ENCODE data around the gene MYDGF. TPM values are rescaled to one million over a fixed set of nuclear protein-coding genes. Genes with fewer than 3 reads are reported as not detected.

MYDGF gene
- total and polyA plus RNA-seq, 2 of the 13 experiments (the other 11 are each of a cell fraction or from before 2014, with no cell fraction given) = 116 to 198 TPM

- TF ChIP-seq AKNA (CRISPR knock-in tag; IDR thresholded peaks at IDR 0.05; ENCODE audit: borderline replicate concordance) (no peak), NCOA1 (CRISPR knock-in tag; IDR thresholded peaks at IDR 0.05) (no peak), RAD21 (CRISPR knock-in tag; IDR thresholded peaks at IDR 0.05) (0 out of 2 replicates have a peak, but pooled peaks have one; percentile 3), HIVEP1 (CRISPR knock-in tag; IDR thresholded peaks at IDR 0.05) (0 out of 2 replicates have a peak, but pooled peaks have one; percentile 32), SP5 (CRISPR knock-in tag; IDR thresholded peaks at IDR 0.05; ENCODE audit: borderline replicate concordance, low read depth) (peak; percentile 66; the same call in 1 of the 2 replicates), ZC3H13 (CRISPR knock-in tag; IDR thresholded peaks at IDR 0.05) (no peak), SIX4 (CRISPR knock-in tag; IDR thresholded peaks at IDR 0.05) (peak; percentile 50; the same call in 1 of the 2 replicates), PLRG1 (conservative IDR thresholded peaks at IDR 0.05) (no peak), LCORL (IDR thresholded peaks at IDR 0.05) (no peak), LCORL (CRISPR knock-in tag; IDR thresholded peaks at IDR 0.05) (peak; percentile 73), ZSCAN21 (CRISPR knock-in tag; IDR thresholded peaks at IDR 0.05; ENCODE audit: borderline replicate concordance) (no peak), ZNF562 (CRISPR knock-in tag; IDR thresholded peaks at IDR 0.05; ENCODE audit: borderline replicate concordance) (no peak), MAZ (IDR thresholded peaks at IDR 0.05; ENCODE audit: borderline replicate concordance, low read depth, low read length) (no peak), MAZ (CRISPR knock-in tag; IDR thresholded peaks at IDR 0.05; ENCODE audit: low read depth) (peak; percentile 68; the same call in 1 of the 2 replicates), HOXA7 (CRISPR knock-in tag; IDR thresholded peaks at IDR 0.05) (no peak), ZNF780A (CRISPR knock-in tag; IDR thresholded peaks at IDR 0.05) (no peak), ZNF577 (CRISPR knock-in tag; IDR thresholded peaks at IDR 0.05; ENCODE audit: borderline replicate concordance, low read depth) (no peak), ZSCAN5A (CRISPR knock-in tag; IDR thresholded peaks at IDR 0.05; ENCODE audit: borderline replicate concordance) (no peak), PITX1 (CRISPR knock-in tag; IDR thresholded peaks at IDR 0.05) (peak; percentile 65; the same call in 1 of the 2 replicates), SMARCC2 (IDR thresholded peaks at IDR 0.05) (no peak), ZFP37 (CRISPR knock-in tag; IDR thresholded peaks at IDR 0.05; ENCODE audit: borderline replicate concordance) (no peak)
- TF ChIP-seq, protein P1, sequence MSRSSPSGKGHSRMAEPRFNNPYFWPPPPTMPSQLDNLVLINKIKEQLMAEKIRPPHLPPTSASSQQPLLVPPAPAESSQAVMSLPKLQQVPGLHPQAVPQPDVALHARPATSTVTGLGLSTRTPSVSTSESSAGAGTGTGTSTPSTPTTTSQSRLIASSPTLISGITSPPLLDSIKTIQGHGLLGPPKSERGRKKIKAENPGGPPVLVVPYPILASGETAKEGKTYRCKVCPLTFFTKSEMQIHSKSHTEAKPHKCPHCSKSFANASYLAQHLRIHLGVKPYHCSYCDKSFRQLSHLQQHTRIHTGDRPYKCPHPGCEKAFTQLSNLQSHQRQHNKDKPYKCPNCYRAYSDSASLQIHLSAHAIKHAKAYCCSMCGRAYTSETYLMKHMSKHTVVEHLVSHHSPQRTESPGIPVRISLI (CRISPR knock-in tag; IDR thresholded peaks at IDR 0.05; ENCODE audit: borderline replicate concordance) = no peak
These were observed 45.5 kb upstream of the MYDGF start (continued) for GRCh38 chr19:4715529-4716221.

Measured in HepG2 (cell line).